Colonic mucosa (tissue), 4 donors: Measurements from ENCODE around the gene FARS2. TPM values are rescaled to one million over a fixed set of nuclear protein-coding genes. Genes with fewer than 3 reads are reported as not detected.

ENCODE experiments used
- DNase-seq: peaks from one replicate; pipeline ENCODE4 v3.0.0-alpha.2; 2020
- H3K27ac ChIP-seq: fragments of 200-600 bp; one replicate; pipeline ENCODE4 v1.8.0; 2021
- H3K27me3 ChIP-seq: fragments of 200-600 bp; one replicate; pipeline ENCODE4 v1.8.0; 2021
- H3K36me3 ChIP-seq: fragments of 200-600 bp; one replicate; pipeline ENCODE4 v1.8.0; 2021
- H3K4me1 ChIP-seq: fragments of 200-600 bp; one replicate; pipeline ENCODE4 v1.8.0; 2021; ENCODE audit warnings: mild to moderate bottlenecking
- H3K4me3 ChIP-seq: fragments of 200-600 bp; one replicate; pipeline ENCODE4 v1.8.0; 2021
- H3K9ac ChIP-seq, 2 donors: one replicate each; pipeline ENCODE4 v1.7.0; 2013; ENCODE audit warnings: control low read depth in 2 of 2, low read depth in 2 of 2, low read length in 2 of 2
- H3K9me3 ChIP-seq: fragments of 200-600 bp; one replicate; pipeline ENCODE4 v1.8.0; 2021
- CTCF ChIP-seq: fragments of 200-600 bp; IDR thresholded peaks from one replicate; pipeline ENCODE4 v1.8.0; 2022; ENCODE audit warnings: antibody characterized with exemption, mild to moderate bottlenecking
- intact Hi-C: fragments of 100-400 bp; cut with DNase I; formaldehyde crosslinking; loops from one replicate; pipeline ENCODE4 v1.14.1; 2022
- total RNA-seq, 2 donors: library from RNA; stranded (reverse); fragmentation: NEBNext Ultra II Directional in 1 of 2; extraction: Animal tissue kit (Norgen Biotek cat#: 25700) in 1 of 2; gene quantifications; one replicate each; pipeline ENCODE4 v1.2.1, GENCODE V29; 2021
- donor health status: healthy.
- donor health status: DM: no; HTN: no; CAD: no.
- donor health status: DM: no; HTN: no; CAD: no.

Gene FARS2
- total RNA-seq, 2 donors from 2014 or later, result 14.7 to 23.0 TPM

- H3K27ac ChIP-seq, result no peak overlapping the region
- H3K36me3 ChIP-seq, result no peaks in the 10 kb centered on the region
- no peaks in the 10 kb centered on the region for H3K4me1 ChIP-seq
- intact Hi-C loops, result no loop called here
- no peaks in the 10 kb centered on the region for H3K27me3 ChIP-seq
- no peak for TF ChIP-seq CTCF
- no peaks in the 10 kb centered on the region for H3K9me3 ChIP-seq
- H3K9ac ChIP-seq, result no peak overlapping the region
- no peak overlapping the region for H3K4me3 ChIP-seq
- no peak for DNase-seq
Observed at GRCh38 chr6:5726976-5727718, 465.8 kb downstream of the FARS2 start.

- intact Hi-C loops, result no loop called here
- TF ChIP-seq CTCF, result no peak
- no peak overlapping the region for H3K27ac ChIP-seq
Observed at GRCh38 chr6:5728351-5729079, 467.2 kb downstream of the FARS2 start.

DNA sequence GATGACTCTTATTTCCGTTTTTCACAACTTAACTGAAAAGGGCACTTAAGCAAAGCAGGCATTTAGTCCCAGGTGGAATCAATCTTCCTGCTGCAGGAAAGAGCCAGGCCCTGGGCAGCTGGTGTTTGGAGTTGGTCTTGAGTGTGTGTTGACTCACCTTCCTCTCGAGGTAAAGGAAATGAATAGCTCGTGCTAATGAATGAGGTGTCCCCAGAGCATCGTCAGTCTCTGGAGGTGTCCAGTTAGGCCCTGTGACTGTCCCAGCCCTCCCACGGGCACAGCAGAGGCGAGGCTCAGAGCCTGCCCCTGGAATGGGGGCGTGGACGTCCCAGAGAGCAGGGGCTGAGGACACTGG lies 467.7 kb downstream of the FARS2 start:
- Histone ChIP-seq H3K27me3 (no peaks in the 10 kb centered on the region), H3K4me1 (no peaks in the 10 kb centered on the region), H3K27ac (no peak overlapping the region), H3K9me3 (no peaks in the 10 kb centered on the region), H3K4me3 (no peak overlapping the region), H3K9ac (no peak overlapping the region), H3K36me3 (no peaks in the 10 kb centered on the region)
- DNase-seq, result no peak
- TF ChIP-seq CTCF, result no peak
- intact Hi-C loops, result no loop called here

More at GRCh38 chr6:5728351-5729079, 467.2 kb downstream of the FARS2 start:
- H3K4me1 ChIP-seq, result no peaks in the 10 kb centered on the region
- no peak overlapping the region for H3K4me3 ChIP-seq
- no peaks in the 10 kb centered on the region for H3K27me3 ChIP-seq
- H3K9ac ChIP-seq, result no peak overlapping the region
- H3K9me3 ChIP-seq, result no peaks in the 10 kb centered on the region
- no peaks in the 10 kb centered on the region for H3K36me3 ChIP-seq
- DNase-seq, result no peak

DNA sequence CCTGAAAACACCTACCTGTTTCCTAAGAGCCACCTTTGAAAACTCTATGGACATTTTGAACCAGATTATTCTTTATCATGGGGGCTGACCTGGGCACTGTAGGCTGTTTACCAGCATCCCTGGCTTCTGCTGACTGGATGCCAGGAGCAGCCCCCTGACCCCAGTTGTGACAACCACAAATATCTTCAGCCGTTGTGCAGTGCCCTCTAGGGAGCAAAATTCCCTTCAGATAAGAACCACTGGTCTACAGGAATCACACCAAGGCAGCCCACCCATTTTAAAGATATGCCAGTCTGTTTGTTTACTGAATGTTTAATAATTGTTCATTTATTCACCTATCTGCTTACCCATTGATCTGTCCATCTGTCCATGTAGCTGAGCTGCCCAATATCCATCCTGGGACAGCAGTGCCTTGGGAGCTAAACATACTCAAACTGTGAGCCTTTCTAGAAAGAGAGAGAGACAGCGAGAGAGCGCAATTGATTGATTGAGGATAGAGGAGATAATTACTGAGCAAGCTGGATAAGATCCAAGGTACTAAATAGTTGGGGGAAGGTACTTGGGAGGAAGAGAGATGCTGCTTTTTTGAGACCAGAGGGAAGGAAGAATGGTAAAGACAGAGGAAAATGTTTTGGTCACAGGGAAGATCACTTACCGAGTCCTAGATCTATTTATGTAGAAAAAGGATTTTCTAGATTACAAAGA lies 468.7 kb downstream of the FARS2 start:
- no peak overlapping the region for H3K27ac ChIP-seq
- H3K9me3 ChIP-seq, result no peaks in the 10 kb centered on the region
- H3K36me3 ChIP-seq, result no peaks in the 10 kb centered on the region
- intact Hi-C loops, result no loop called here
- no peaks in the 10 kb centered on the region for H3K27me3 ChIP-seq
- no peak for TF ChIP-seq CTCF
- no peak overlapping the region for H3K9ac ChIP-seq
- no peak for DNase-seq
- H3K4me3 ChIP-seq, result no peak overlapping the region
- H3K4me1 ChIP-seq, result no peaks in the 10 kb centered on the region

DNA sequence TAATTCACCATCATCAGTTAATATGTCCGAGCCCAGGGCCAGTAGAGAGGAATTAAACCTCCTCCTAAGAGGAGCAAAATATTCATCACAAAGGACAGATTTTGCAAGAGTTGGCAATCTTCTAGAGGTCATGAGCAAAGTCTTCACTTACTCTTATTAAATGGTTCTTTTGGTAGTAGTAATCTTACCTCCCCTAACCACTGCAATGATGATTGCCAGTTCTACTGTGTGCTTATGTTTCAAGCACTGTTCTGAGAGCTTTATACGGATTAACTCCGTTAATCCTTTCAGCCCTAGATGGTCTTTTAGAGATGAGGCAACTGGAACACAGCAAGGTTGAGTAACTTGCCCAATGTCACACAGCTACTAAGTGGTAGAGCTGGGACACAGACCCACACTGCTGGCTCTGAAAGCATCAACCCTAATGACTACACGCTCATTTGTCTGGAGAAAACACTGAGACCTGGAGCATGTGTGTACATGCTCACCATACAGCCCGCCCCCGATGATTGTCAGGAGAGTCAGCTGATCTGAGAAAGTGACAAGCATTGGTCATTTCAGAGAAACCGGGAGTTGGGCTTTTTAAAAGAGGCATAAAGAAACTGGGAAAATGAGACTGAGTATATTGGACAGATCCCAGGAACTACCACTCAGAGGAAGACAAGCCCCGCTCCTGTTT lies 469.4 kb downstream of the FARS2 start:
- DNase-seq, result no peak
- no peaks in the 10 kb centered on the region for H3K4me1 ChIP-seq
- intact Hi-C loops, result no loop called here
- no peak overlapping the region for H3K27ac ChIP-seq
- no peak for TF ChIP-seq CTCF
- no peak overlapping the region for H3K4me3 ChIP-seq
- H3K9ac ChIP-seq, result no peak overlapping the region
- H3K36me3 ChIP-seq, result no peaks in the 10 kb centered on the region
- H3K9me3 ChIP-seq, result no peaks in the 10 kb centered on the region
- no peaks in the 10 kb centered on the region for H3K27me3 ChIP-seq
